Testis (tissue), 3 donors: ENCODE measurements around the gene TMA7B. TPM values are rescaled to one million over a fixed set of nuclear protein-coding genes. Genes with fewer than 3 reads are reported as not detected.

Source experiments
- DNase-seq: peaks from one replicate; pipeline ENCODE4 v3.0.0-alpha.2; 2019
- H3K27ac ChIP-seq, 2 donors: fragments of 200-600 bp; sonication (generic); one replicate each; pipeline ENCODE4 v1.5.1; 2019
- H3K27me3 ChIP-seq: fragments of 200-600 bp; sonication (generic); one replicate; pipeline ENCODE4 v1.5.1; 2019
- H3K36me3 ChIP-seq: fragments of 200-600 bp; sonication (generic); one replicate; pipeline ENCODE4 v1.5.1; 2017; ENCODE audit warnings: low read depth; ENCODE audit errors: missing control alignments
- H3K4me1 ChIP-seq: fragments of 200-600 bp; sonication (generic); one replicate; pipeline ENCODE4 v1.5.1; 2019
- H3K4me3 ChIP-seq, 2 donors: fragments of 200-600 bp; sonication (generic); one replicate each; pipeline ENCODE4 v1.5.1; 2017 to 2019
- H3K9me3 ChIP-seq: fragments of 200-600 bp; sonication (generic); one replicate; pipeline ENCODE4 v1.5.1; 2017
- POLR2A ChIP-seq: fragments of 450-650 bp; IDR thresholded peaks from one replicate; pipeline ENCODE4 v1.6.1; 2017; ENCODE audit warnings: antibody characterized with exemption, mild to moderate bottlenecking, moderate library complexity
- WGBS, 2 donors: methylation state at CpG; one replicate each; pipeline ENCODE4 v1.1.5; 2018; 5-methylcytosine and 5-hydroxymethylcytosine counted together
- intact Hi-C: fragments of 100-400 bp; cut with DNase I; formaldehyde crosslinking; loops from one replicate; pipeline ENCODE4 v1.15.1; 2023; ENCODE audit warnings: low total_unique reads
- polyA plus RNA-seq: library from polyadenylated mRNA; stranded (reverse); fragments of 350-450 nt; fragmentation: Illumina TruSeq; extraction: RNeasy Lipid Tissue Mini Kit (QIAGEN cat#74804); gene quantifications from one replicate; pipeline ENCODE4 v1.2.3, GENCODE V29; 2014; ENCODE audit warnings: low read depth, low replicate concordance; ENCODE audit not compliant: insufficient read depth
- total RNA-seq, 2 donors: library from RNA; depleted of rRNA; stranded (reverse); fragments of >200 nt; gene quantifications; one replicate each; pipeline ENCODE4 v1.2.3, GENCODE V29; 2016
- TF ChIP-seq, protein P1 (sequence below), 3 experiments: fragments of 450-650 bp in 2 of 3; fragments of 200-600 bp in 1 of 3; sonication (generic) in 1 of 3; IDR thresholded peaks; one replicate each; pipeline ENCODE4 v1.5.1; 2016 to 2019; ENCODE audit warnings: antibody characterized with exemption in 3 of 3, mild to moderate bottlenecking in 2 of 3, moderate library complexity in 1 of 3

TMA7B gene
- total and polyA plus RNA-seq, 3 donors from 2014 or later, result 0.43 to 0.47 TPM; not detected in 1

DNA sequence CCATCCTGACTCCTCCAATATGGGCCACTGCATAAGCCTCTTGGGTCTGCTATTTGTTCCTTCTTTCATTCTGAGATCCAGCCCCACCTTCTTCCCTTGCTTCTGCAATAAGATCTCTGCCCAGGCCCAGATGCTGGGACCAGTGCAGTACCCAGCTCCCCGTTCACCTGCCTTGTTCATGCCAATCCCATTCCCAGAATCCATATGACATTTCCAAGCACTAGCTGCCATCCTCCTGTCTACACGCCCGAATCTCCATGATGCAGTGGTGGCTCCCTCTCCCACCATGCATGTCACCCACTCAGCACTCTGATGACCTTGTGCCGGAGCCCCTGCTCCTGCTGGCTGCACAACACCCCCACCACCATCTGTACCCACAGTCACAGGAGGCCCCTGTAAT lies 23.1 kb downstream of the TMA7B start:
- 94 to 96% methylated on average over 4 of the region's 4 CpGs for WGBS, 2 donors
- Histone ChIP-seq H3K9me3 (no peaks in the 10 kb centered on the region), H3K27ac (no peak overlapping the region), H3K4me1 (no peaks in the 10 kb centered on the region), H3K27me3 (no peaks in the 10 kb centered on the region), H3K36me3 (no peaks in the 10 kb centered on the region), H3K4me3 (no peak overlapping the region)
- intact Hi-C loops, result no loop called here
- DNase-seq, result no peak
- TF ChIP-seq, protein P1, sequence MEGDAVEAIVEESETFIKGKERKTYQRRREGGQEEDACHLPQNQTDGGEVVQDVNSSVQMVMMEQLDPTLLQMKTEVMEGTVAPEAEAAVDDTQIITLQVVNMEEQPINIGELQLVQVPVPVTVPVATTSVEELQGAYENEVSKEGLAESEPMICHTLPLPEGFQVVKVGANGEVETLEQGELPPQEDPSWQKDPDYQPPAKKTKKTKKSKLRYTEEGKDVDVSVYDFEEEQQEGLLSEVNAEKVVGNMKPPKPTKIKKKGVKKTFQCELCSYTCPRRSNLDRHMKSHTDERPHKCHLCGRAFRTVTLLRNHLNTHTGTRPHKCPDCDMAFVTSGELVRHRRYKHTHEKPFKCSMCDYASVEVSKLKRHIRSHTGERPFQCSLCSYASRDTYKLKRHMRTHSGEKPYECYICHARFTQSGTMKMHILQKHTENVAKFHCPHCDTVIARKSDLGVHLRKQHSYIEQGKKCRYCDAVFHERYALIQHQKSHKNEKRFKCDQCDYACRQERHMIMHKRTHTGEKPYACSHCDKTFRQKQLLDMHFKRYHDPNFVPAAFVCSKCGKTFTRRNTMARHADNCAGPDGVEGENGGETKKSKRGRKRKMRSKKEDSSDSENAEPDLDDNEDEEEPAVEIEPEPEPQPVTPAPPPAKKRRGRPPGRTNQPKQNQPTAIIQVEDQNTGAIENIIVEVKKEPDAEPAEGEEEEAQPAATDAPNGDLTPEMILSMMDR (IDR thresholded peaks at IDR 0.05), result no peak
- no peak for TF ChIP-seq POLR2A

DNA sequence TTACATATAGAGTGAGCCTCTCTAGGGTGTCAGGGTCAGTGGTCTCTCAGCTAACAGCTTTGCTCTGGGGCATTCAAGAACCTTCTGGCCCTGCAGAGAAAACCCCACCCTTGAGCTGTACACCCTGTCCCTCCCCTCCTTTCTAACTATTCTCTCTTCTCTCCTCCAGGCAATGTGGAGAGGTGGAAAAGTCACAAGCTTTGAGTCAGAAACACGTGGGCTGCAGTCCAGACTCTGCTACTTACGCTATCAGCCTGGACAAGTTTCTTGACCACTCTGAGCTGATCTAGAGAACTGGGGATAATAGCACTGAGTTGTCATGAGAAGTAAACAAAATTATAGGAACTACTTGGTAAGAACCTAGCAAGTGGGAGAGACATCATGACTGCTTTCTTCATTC lies 23.8 kb downstream of the TMA7B start:
- Histone ChIP-seq H3K27ac (no peak overlapping the region), H3K4me3 (no peak overlapping the region), H3K9me3 (no peaks in the 10 kb centered on the region), H3K4me1 (no peaks in the 10 kb centered on the region), H3K36me3 (no peaks in the 10 kb centered on the region), H3K27me3 (no peaks in the 10 kb centered on the region)
- intact Hi-C loops, result no loop called here
- DNase-seq, result peak; percentile 51
- TF ChIP-seq POLR2A, result no peak
- TF ChIP-seq, protein P1 (IDR thresholded peaks at IDR 0.05), result no peak
- WGBS, 2 donors, result 25 to 40% methylated on average over 2 of the region's 2 CpGs

DNA sequence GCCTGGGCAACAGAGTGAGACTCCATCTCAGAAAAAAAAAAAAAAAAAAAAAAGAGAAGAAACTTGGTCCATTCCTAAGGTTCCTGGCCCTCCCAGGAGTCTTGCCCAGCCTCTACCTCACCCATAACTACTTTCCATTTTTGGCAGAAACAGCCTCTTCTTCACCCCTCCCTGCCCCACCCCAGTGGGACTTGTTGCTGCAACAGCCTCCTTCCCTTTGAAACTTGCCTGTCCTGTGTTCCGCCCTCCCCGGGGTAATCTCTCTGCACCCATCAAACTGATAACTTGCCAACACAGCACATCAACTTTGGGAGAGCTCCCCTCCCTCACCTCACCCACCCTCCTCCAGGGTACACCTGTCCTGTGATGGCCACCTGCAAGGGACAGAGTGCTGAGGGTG lies 24.5 kb downstream of the TMA7B start:
- DNase-seq, result no peak
- intact Hi-C loops, result no loop called here
- Histone ChIP-seq H3K36me3 (no peaks in the 10 kb centered on the region), H3K4me1 (no peaks in the 10 kb centered on the region), H3K4me3 (no peak overlapping the region), H3K27ac (no peak overlapping the region), H3K9me3 (no peaks in the 10 kb centered on the region), H3K27me3 (no peaks in the 10 kb centered on the region)
- 83 to 90% methylated on average over 2 of the region's 2 CpGs for WGBS, 2 donors
- TF ChIP-seq, protein P1 (IDR thresholded peaks at IDR 0.05), result no peak
- no peak for TF ChIP-seq POLR2A

DNA sequence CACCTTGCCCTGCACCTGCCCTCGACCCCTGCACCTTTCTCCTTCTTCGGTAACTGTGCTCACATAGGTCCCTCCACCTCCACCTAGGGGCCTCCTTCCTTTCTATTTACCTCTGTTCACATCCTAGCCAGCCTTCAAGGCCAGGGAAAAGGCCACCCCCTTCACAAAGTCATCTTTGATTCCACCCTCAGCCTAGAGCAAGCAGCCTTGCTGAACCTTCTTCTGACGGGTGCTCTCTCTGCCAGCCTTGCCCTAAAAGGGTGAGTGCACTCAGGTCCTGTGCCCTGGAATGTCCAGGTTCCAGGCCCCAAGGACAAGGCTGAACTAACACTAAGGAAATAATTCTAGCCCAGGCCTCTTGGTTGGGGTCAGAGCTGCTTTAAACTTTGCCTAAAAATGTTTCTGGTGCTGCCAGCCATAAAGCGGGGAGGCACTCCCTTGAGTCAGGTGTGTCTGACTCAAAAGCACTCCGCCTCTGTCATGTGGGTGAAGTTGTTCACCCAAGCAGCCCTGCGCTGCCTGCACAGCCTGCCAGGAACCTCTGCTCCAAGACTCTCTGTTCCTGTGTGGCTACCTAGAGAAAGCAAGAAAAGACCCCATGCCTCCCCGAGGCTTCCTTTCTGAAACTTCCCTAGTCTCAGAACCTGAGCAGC lies 25.3 kb downstream of the TMA7B start:
- Histone ChIP-seq H3K4me3 (no peak overlapping the region), H3K27ac (no peak overlapping the region), H3K27me3 (no peaks in the 10 kb centered on the region), H3K9me3 (no peaks in the 10 kb centered on the region), H3K36me3 (no peaks in the 10 kb centered on the region), H3K4me1 (no peaks in the 10 kb centered on the region)
- 88 to 92% methylated on average over 6 to 7 of the region's 7 CpGs for WGBS, 2 donors
- no peak for TF ChIP-seq POLR2A
- TF ChIP-seq, protein P1 (IDR thresholded peaks at IDR 0.05), result no peak
- intact Hi-C loops, result no loop called here
- no peak for DNase-seq

DNA sequence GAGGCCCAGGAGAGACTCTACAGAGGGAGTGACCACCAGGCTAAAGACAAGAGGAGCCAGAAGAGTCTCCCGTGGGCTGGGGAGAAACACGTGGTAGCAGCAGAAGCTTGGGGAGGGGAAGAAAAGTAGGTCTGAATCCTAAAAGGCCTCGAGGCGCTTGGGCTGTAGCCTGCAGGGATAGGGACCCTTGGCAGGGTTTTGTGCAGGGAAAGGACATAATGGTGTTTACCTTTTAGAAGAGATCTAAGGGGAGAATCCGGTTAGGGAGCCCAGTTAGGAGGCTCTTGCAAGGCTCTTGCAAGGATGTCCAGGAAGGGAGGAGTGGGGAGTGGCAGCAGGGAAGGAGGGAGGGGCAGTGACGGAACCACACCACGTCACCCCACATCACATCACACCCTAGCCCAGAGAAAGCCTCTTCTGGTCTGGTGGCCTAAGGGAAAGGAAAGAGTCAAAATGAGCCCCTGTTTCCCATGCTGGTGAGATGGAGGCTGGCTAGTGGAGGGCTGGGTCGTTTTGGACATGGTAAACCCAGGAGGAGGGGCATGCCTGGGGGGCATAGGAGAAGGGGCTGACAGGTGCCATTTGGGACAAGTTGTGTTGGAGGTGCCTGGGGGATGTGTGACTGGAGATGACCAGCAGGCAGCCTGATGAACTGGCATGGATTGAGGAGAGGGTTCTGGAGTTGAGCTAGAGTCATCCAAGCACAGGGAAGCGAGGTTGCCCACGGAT lies 28.4 kb downstream of the TMA7B start:
- H3K27ac ChIP-seq, result no peak overlapping the region
- H3K27me3 ChIP-seq, result no peaks in the 10 kb centered on the region
- 80% methylated on average over 10 of the region's 10 CpGs for whole genome bisulfite sequencing, 2 donors
- H3K4me1 ChIP-seq, result no peaks in the 10 kb centered on the region
- no peaks in the 10 kb centered on the region for H3K36me3 ChIP-seq
- H3K9me3 ChIP-seq, result no peaks in the 10 kb centered on the region
- TF ChIP-seq, protein P1 (IDR thresholded peaks at IDR 0.05), result no peak
- TF ChIP-seq POLR2A, result no peak
- no peak for DNase-seq
- intact Hi-C loops, result no loop called here
- H3K4me3 ChIP-seq, result no peak overlapping the region
